HCEC 1CT (cell line): ENCODE data around the gene USO1.
A peak's percentile ranks its signal among the peaks of the same experiment; 100 is the strongest.
"Not testable (repeated sequence)": the region's sequence is repeated elsewhere in the genome, so short reads cannot be mapped to it uniquely, and the experiment has no call there.

Source experiments
- DNase-seq: peaks from one replicate; pipeline ENCODE4 v3.0.0-alpha.2; 2017

Gene USO1

GRCh38 chr4:75771607-75772006 is 47.2 kb downstream of the USO1 start:
- no peak for DNase-seq

- no peak for DNase-seq
Measured at GRCh38 chr4:75777589-75777988, 53.2 kb downstream of the USO1 start.

GRCh38 chr4:75779105-75779757 is 54.9 kb downstream of the USO1 start:
- no peak for DNase-seq

GRCh38 chr4:75781305-75781704 is 56.9 kb downstream of the USO1 start:
- peak; percentile 25 for DNase-seq

- no peak for DNase-seq
Measured at GRCh38 chr4:75786526-75786925, 62.1 kb downstream of the USO1 start.

GRCh38 chr4:75786938-75787337 is 62.6 kb downstream of the USO1 start:
- no peak for DNase-seq

GRCh38 chr4:75790024-75790423 is 65.6 kb downstream of the USO1 start:
- no peak for DNase-seq

- peak; percentile 51 for DNase-seq
Measured at GRCh38 chr4:75800972-75801371, 76.6 kb downstream of the USO1 start.

GRCh38 chr4:75806035-75806434 is 81.7 kb downstream of the USO1 start:
- not testable (repeated sequence) for DNase-seq

- no peak for DNase-seq
Measured at GRCh38 chr4:75817901-75818300, 93.5 kb downstream of the USO1 start.

- no peak for DNase-seq
Measured at GRCh38 chr4:75819121-75819520, 94.7 kb downstream of the USO1 start.

- no peak for DNase-seq
Measured at GRCh38 chr4:75820197-75820596, 95.8 kb downstream of the USO1 start.

GRCh38 chr4:75820676-75821075 is 96.3 kb downstream of the USO1 start:
- DNase-seq = no peak

- DNase-seq = no peak
Measured at GRCh38 chr4:75821216-75821615, 96.8 kb downstream of the USO1 start.

- peak; percentile 46 for DNase-seq
Measured at GRCh38 chr4:75821966-75822365, 97.6 kb downstream of the USO1 start.

- DNase-seq = no peak
Measured at GRCh38 chr4:75822416-75822815, 98.0 kb downstream of the USO1 start.

- DNase-seq = no peak
Measured at GRCh38 chr4:75823812-75824211, 99.4 kb downstream of the USO1 start.

- no peak for DNase-seq
Measured at GRCh38 chr4:75830906-75831305, 106.5 kb downstream of the USO1 start.

GRCh38 chr4:75831856-75832405 is 107.6 kb downstream of the USO1 start:
- DNase-seq = no peak

GRCh38 chr4:75834095-75834771 is 109.9 kb downstream of the USO1 start:
- peak; percentile 27 for DNase-seq

- peak; percentile 3 for DNase-seq
Measured at GRCh38 chr4:75834772-75835154, 110.4 kb downstream of the USO1 start.

- no peak for DNase-seq
Measured at GRCh38 chr4:75841641-75842520, 117.5 kb downstream of the USO1 start.

- no peak for DNase-seq
Measured at GRCh38 chr4:75843596-75843995, 119.2 kb downstream of the USO1 start.
